ENCODE results near the gene HIVEP3. TPM values are rescaled to one million over a fixed set of nuclear protein-coding genes. Genes with fewer than 3 reads are reported as not detected.
A peak's percentile ranks its signal among the peaks of the same experiment; 100 is the strongest.

The HIVEP3 gene
- total RNA-seq, 4 donors from 2014 or later: 4.6 to 8.3 (median 6.5) TPM

- no peak for DNase-seq
- no peaks in the 10 kb centered on the region for H3K9me3 ChIP-seq
- no peaks in the 10 kb centered on the region for H3K36me3 ChIP-seq
- peaks cover 0 to 28% (median 11%) of the 10 kb centered on the region in 4 donors for H3K4me1 ChIP-seq
- H3K27ac ChIP-seq: peak overlapping the region in 1 of 4 donors; percentile 10
- H3K27me3 ChIP-seq: no peaks in the 10 kb centered on the region
- no peak overlapping the region for H3K4me3 ChIP-seq
- TF ChIP-seq POLR2A (IDR thresholded peaks at IDR 0.05): no peak
Observed at GRCh38 chr1:41799723-41800122, 119.0 kb downstream of the HIVEP3 start.

GRCh38 chr1:41799205-41799604, 119.5 kb downstream of the HIVEP3 start:
- Histone ChIP-seq H3K4me1 (peaks cover 0 to 26% (median 11%) of the 10 kb centered on the region in 4 donors), H3K9me3 (no peaks in the 10 kb centered on the region), H3K4me3 (no peak overlapping the region), H3K27me3 (no peaks in the 10 kb centered on the region), H3K36me3 (no peaks in the 10 kb centered on the region), H3K27ac (no peak overlapping the region)
- DNase-seq: no peak
- TF ChIP-seq POLR2A (IDR thresholded peaks at IDR 0.05): no peak
- no peak for TF ChIP-seq CTCF (IDR thresholded peaks at IDR 0.05)

GRCh38 chr1:41795205-41795762, 123.4 kb downstream of the HIVEP3 start:
- no peak for DNase-seq
- Histone ChIP-seq H3K27ac (no peak overlapping the region), H3K36me3 (no peaks in the 10 kb centered on the region), H3K27me3 (no peaks in the 10 kb centered on the region), H3K9me3 (no peaks in the 10 kb centered on the region), H3K4me1 (peaks cover 0 to 3% (median 0%) of the 10 kb centered on the region in 4 donors), H3K4me3 (no peak overlapping the region)
- TF ChIP-seq POLR2A (IDR thresholded peaks at IDR 0.05) (no peak), CTCF (IDR thresholded peaks at IDR 0.05) (peak in 1 of 6 experiments; percentile 7)

- H3K4me1 ChIP-seq: no peaks in the 10 kb centered on the region
- no peak for DNase-seq
- no peak overlapping the region for H3K4me3 ChIP-seq
- TF ChIP-seq CTCF (IDR thresholded peaks at IDR 0.05): no peak
- no peak for TF ChIP-seq POLR2A (IDR thresholded peaks at IDR 0.05)
- H3K27me3 ChIP-seq: no peaks in the 10 kb centered on the region
- no peaks in the 10 kb centered on the region for H3K36me3 ChIP-seq
- H3K27ac ChIP-seq: no peak overlapping the region
- no peaks in the 10 kb centered on the region for H3K9me3 ChIP-seq
Observed at GRCh38 chr1:41794031-41794430, 124.7 kb downstream of the HIVEP3 start.

GRCh38 chr1:41792485-41792770, 126.3 kb downstream of the HIVEP3 start:
- Histone ChIP-seq H3K4me1 (no peaks in the 10 kb centered on the region), H3K27me3 (no peaks in the 10 kb centered on the region), H3K27ac (no peak overlapping the region), H3K4me3 (no peak overlapping the region), H3K9me3 (no peaks in the 10 kb centered on the region), H3K36me3 (no peaks in the 10 kb centered on the region)
- TF ChIP-seq POLR2A (IDR thresholded peaks at IDR 0.05) (no peak), CTCF (IDR thresholded peaks at IDR 0.05) (no peak)
- DNase-seq: no peak

GRCh38 chr1:41791667-41792484, 126.8 kb downstream of the HIVEP3 start:
- no peak overlapping the region for H3K4me3 ChIP-seq
- no peaks in the 10 kb centered on the region for H3K27me3 ChIP-seq
- no peaks in the 10 kb centered on the region for H3K4me1 ChIP-seq
- DNase-seq: no peak
- H3K9me3 ChIP-seq: no peaks in the 10 kb centered on the region
- H3K27ac ChIP-seq: no peak overlapping the region
- TF ChIP-seq CTCF (IDR thresholded peaks at IDR 0.05): no peak
- no peak for TF ChIP-seq POLR2A (IDR thresholded peaks at IDR 0.05)
- no peaks in the 10 kb centered on the region for H3K36me3 ChIP-seq
